ENCODE results near the gene PER2.

PER2 gene

GRCh38 chr2:238330391-238330790 lies 42.0 kb upstream of the PER2 start:
- no peak overlapping the region for H3K27ac ChIP-seq (ENCODE audit: low read depth, low read length)
- H3K9me2 ChIP-seq (replicated peaks; ENCODE audit: control insufficient read depth, low read length): no peaks in the 10 kb centered on the region
- H3K9me3 ChIP-seq (ENCODE audit: control insufficient read depth, insufficient read depth, low read length): no peaks in the 10 kb centered on the region
- peaks cover 7% of the 10 kb centered on the region; the same call in 1 of the 2 replicates for H3K36me3 ChIP-seq (ENCODE audit: control insufficient read depth, low read length)
- H3K4me1 ChIP-seq (ENCODE audit: control insufficient read depth, low read length): no peaks in the 10 kb centered on the region
- TF ChIP-seq EZH2phosphoT487 (IDR thresholded peaks at IDR 0.05; ENCODE audit: borderline replicate concordance, low read length): no peak
- no peak for TF ChIP-seq CTCF (IDR thresholded peaks at IDR 0.05; ENCODE audit: low read depth, low read length, poor library complexity, severe bottlenecking)
- H3K27me3 ChIP-seq (ENCODE audit: control insufficient read depth, low read length): no peaks in the 10 kb centered on the region
- H4K20me1 ChIP-seq (ENCODE audit: control insufficient read depth, insufficient read depth, low read depth, low read length): no peaks in the 10 kb centered on the region
- no peak overlapping the region for H3K4me2 ChIP-seq (ENCODE audit: low read length)
- H3K79me2 ChIP-seq (ENCODE audit: control insufficient read depth, low read length): no peaks in the 10 kb centered on the region
- 0 out of 2 replicates have a peak, but pooled peaks cover 3% of the 10 kb centered on the region for H3F3A ChIP-seq (ENCODE audit: control insufficient read depth, insufficient read depth)
- no peak overlapping the region for H3K4me3 ChIP-seq (ENCODE audit: low read length)

GRCh38 chr2:238327751-238328150 lies 39.3 kb upstream of the PER2 start:
- no peaks in the 10 kb centered on the region for H3K9me3 ChIP-seq (ENCODE audit: control insufficient read depth, insufficient read depth, low read length)
- H3K4me1 ChIP-seq (ENCODE audit: control insufficient read depth, low read length): no peaks in the 10 kb centered on the region
- H3K27me3 ChIP-seq (ENCODE audit: control insufficient read depth, low read length): no peaks in the 10 kb centered on the region
- H3K4me2 ChIP-seq (ENCODE audit: low read length): no peak overlapping the region
- H3K4me3 ChIP-seq (ENCODE audit: low read length): no peak overlapping the region
- H3K36me3 ChIP-seq (ENCODE audit: control insufficient read depth, low read length): peaks cover 2% of the 10 kb centered on the region; the same call in 1 of the 2 replicates
- TF ChIP-seq CTCF (IDR thresholded peaks at IDR 0.05; ENCODE audit: low read depth, low read length, poor library complexity, severe bottlenecking): no peak
- TF ChIP-seq EZH2phosphoT487 (IDR thresholded peaks at IDR 0.05; ENCODE audit: borderline replicate concordance, low read length): no peak
- no peak overlapping the region for H3K27ac ChIP-seq (ENCODE audit: low read depth, low read length)
- no peaks in the 10 kb centered on the region for H4K20me1 ChIP-seq (ENCODE audit: control insufficient read depth, insufficient read depth, low read depth, low read length)
- H3K9me2 ChIP-seq (replicated peaks; ENCODE audit: control insufficient read depth, low read length): no peaks in the 10 kb centered on the region
- H3K79me2 ChIP-seq (ENCODE audit: control insufficient read depth, low read length): no peaks in the 10 kb centered on the region
- no peaks in the 10 kb centered on the region for H3F3A ChIP-seq (ENCODE audit: control insufficient read depth, insufficient read depth)

GRCh38 chr2:238326801-238327365 lies 38.5 kb upstream of the PER2 start:
- no peak for TF ChIP-seq EZH2phosphoT487 (IDR thresholded peaks at IDR 0.05; ENCODE audit: borderline replicate concordance, low read length)
- no peak for TF ChIP-seq CTCF (IDR thresholded peaks at IDR 0.05; ENCODE audit: low read depth, low read length, poor library complexity, severe bottlenecking)
- Histone ChIP-seq H3K27ac (ENCODE audit: low read depth, low read length) (no peak overlapping the region), H3K9me2 (replicated peaks; ENCODE audit: control insufficient read depth, low read length) (no peaks in the 10 kb centered on the region), H3K4me1 (ENCODE audit: control insufficient read depth, low read length) (no peaks in the 10 kb centered on the region), H3F3A (ENCODE audit: control insufficient read depth, insufficient read depth) (no peaks in the 10 kb centered on the region), H3K79me2 (ENCODE audit: control insufficient read depth, low read length) (no peaks in the 10 kb centered on the region), H3K36me3 (ENCODE audit: control insufficient read depth, low read length) (peaks cover 2% of the 10 kb centered on the region; the same call in 1 of the 2 replicates), H4K20me1 (ENCODE audit: control insufficient read depth, insufficient read depth, low read depth, low read length) (no peaks in the 10 kb centered on the region), H3K4me2 (ENCODE audit: low read length) (no peak overlapping the region), H3K9me3 (ENCODE audit: control insufficient read depth, insufficient read depth, low read length) (no peaks in the 10 kb centered on the region), H3K27me3 (ENCODE audit: control insufficient read depth, low read length) (no peaks in the 10 kb centered on the region), H3K4me3 (ENCODE audit: low read length) (no peak overlapping the region)
